ENCODE measurements around the gene SFXN2.
"Not testable (repeated sequence)": the region's sequence is repeated elsewhere in the genome, so short reads cannot be mapped to it uniquely, and the experiment has no call there.

The SFXN2 gene

DNA sequence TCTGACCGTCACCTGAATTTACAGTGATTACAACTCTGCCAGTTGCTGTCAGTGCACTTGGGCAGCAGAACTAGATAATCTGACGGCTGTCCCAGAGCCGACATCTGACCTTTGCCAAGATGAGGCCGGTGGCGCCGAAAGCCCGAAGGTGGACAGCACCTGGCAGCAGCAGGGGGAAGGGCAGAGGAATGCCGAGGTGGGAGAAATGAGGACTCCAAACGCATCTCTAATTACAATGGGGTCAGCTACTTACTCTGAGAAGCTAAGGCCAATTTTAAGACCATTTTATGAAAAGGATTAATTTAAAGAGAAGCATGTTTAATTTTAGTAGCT lies 36.4 kb upstream of the SFXN2 start:
- DNase-seq (ENCODE audit: low read depth, low spot score) = no peak
- H3K4me3 ChIP-seq (ENCODE audit: low read length) = no peak overlapping the region

DNA sequence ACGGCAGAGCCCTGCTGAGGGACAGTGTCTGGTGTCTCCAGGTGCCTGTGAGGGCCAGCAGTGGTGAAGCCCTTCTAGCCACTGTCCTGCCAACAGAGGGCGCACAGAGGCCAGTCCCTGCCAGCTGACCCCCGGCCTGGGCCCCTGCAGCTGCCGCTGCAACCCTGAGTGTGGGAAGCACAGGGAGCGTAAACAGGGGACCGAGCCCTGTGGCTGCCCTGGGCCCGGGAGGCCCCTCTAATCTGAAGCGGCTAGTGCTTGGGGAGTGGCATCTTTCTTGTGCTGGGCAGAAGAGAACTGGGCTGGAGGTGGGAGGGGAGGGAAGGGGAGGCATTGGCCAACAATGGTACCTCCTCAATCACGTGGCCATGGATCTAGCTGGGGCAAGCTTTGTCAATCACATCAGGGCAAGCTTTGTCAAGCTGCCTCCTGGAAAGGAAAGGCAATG lies 35.6 kb upstream of the SFXN2 start:
- DNase-seq (ENCODE audit: low read depth, low spot score) = no peak

DNA sequence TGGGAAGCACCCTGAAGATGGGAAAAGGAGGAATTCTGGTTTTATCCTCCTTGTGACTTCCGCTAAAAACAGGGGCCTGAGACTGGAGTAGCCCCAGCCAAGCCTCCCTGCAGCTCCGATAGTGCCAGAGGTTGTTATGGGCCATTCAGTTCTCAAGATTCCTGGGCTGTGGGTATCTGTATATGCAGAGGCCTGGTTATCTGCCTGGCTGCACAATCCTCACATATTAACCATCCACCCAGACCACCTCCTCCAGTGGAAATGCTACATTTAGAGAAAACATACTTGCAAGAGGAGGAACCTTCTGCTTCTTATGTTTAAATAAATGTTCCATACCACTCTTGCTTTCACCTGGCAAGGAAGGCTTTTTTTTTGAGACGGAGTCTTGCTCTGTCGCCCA lies 34.8 kb upstream of the SFXN2 start:
- DNase-seq (ENCODE audit: low read depth, low spot score) = no peak

More for the DNA sequence above, 35.6 kb upstream of the SFXN2 start:
- no peak overlapping the region for H3K4me3 ChIP-seq (ENCODE audit: low read length)

DNA sequence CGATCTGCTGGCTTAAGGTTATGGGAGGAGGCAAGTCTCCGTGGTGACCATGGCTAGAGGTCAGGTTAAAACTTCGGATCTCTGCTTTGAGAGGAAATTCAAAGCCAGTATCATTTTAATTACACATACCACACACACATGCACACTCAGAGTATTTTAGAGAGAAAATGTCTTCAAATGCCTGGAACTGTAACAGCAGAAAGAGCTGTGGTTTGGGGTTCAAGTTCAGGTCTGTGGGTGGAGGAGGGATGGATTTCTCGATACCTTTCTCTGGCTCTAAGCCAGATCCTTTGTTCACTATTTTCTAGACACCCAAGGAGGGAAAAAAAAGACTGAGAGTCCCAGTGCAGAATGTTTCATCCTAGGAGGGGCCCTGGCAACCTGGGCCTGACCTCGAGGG lies 32.7 kb upstream of the SFXN2 start:
- H3K4me3 ChIP-seq (ENCODE audit: low read length) = no peak overlapping the region
- DNase-seq (ENCODE audit: low read depth, low spot score) = peak; percentile 59

More for the DNA sequence above, 34.8 kb upstream of the SFXN2 start:
- no peak overlapping the region for H3K4me3 ChIP-seq (ENCODE audit: low read length)

DNA sequence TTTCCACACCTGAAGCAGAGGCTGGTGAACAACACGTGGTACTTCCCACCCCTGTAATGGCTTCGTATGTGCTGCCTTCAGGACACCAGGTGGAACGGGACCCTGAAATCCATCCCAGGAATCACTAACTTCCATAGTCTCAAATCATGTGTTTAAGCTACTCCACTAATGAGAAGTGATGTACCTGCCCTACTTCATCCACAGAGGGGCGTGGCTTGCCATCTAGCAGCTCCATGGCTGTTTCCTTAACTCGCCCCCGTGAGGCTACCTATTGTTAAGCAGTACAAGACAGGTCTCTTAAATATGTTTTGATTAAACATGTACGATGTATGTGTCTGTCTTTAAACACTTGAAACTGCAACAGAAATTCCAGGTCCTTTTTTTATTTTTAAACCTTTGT lies 32.0 kb upstream of the SFXN2 start:
- DNase-seq (ENCODE audit: low read depth, low spot score) = no peak
- no peak overlapping the region for H3K4me3 ChIP-seq (ENCODE audit: low read length)

DNA sequence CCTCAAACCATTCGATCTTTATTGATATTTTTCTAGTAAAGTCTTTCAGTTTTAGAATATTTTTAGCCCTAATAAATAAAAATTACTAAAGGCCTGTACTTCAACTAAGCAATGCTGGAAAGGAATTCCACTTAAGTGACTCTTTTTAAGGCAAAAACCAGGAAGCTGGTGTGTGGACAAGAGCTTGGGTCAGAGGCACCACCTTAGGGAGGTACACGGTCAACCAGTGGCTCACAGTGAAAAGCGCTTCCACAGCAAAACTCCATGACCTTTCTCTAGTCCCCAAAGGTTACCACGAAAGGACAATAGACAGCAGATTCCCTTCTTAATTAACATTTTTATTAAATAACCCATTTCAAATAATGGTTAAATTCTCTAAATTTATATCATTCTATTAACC lies 31.5 kb upstream of the SFXN2 start:
- no peak for DNase-seq (ENCODE audit: low read depth, low spot score)
- no peak overlapping the region for H3K4me3 ChIP-seq (ENCODE audit: low read length)

DNA sequence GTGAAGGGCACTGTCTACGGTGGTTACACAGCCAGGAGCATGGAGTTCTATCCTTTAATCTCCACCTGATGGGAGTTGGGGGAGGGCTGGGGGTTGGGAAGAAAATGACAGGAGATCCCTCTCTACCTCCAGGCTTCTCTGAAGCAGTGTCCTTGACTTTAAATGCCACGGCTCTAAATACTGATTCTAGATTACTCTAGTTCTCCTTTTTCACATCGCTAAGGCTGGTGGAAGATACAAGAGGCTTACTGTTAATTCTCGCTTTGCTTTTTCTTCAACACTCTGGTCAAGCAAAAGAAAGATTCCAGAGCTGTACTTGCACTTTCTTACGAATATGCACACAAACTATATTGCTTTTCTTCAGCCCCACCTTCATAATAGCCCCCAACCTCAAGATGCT lies 30.7 kb upstream of the SFXN2 start:
- no peak for DNase-seq (ENCODE audit: low read depth, low spot score)

DNA sequence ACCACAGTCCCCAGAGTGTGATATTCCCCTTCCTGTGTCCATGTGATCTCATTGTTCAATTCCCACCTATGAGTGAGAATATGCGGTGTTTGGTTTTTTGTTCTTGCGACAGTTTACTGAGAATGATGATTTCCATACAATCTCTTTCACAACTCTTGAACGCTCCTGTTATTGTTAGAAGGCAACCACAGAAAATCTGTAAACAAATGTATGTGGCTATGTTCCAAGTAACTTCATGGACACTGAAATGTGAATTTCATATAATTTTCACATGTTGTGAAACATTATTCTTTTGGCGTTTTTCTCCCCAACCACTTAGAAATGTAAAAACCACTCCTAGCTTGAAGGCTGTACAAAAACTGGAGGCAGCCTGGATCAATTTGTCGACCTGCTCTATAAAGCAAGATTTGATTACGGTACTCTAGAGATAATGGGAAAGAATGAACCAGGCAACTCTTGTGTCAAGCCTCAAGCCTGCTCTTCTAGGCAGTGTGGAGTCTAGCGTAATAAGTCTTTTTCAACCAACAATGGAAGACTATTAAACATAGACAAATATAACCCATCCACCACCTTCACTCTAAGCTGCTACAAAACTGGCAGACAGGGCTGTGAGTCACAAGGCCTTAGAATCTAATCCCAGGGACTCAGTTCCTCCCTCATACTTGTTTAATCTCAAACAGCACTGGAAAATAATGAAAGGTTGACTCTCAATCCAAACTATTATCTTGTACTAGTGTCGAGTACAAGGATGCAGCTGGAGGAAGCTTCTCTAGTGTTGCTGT lies 23.0 kb upstream of the SFXN2 start:
- DNase-seq (ENCODE audit: low read depth, low spot score) = no peak
- no peak overlapping the region for H3K4me3 ChIP-seq (ENCODE audit: low read length)

More for the DNA sequence above, 30.7 kb upstream of the SFXN2 start:
- no peak overlapping the region for H3K4me3 ChIP-seq (ENCODE audit: low read length)

DNA sequence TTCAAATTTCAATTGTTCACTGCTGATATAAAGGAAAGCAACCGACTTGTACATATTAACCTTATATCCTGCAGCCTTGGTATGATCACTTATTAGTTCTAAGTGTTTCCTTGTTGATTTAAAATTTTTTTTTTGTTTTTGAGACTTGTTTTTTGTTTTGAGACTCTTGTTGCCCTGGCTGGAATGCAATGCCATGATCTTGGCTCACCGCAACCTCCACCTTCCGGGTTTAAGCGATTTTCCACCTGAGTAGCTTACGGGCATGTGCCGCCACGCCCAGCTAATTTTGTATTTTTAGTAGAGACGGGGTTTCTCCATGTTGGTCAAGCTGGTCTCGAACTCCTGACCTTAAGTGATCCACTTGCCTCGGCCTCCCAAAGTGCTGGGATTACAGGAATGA lies 19.0 kb upstream of the SFXN2 start:
- DNase-seq (ENCODE audit: low read depth, low spot score); H3K4me3 ChIP-seq (ENCODE audit: low read length): not testable (repeated sequence)

DNA sequence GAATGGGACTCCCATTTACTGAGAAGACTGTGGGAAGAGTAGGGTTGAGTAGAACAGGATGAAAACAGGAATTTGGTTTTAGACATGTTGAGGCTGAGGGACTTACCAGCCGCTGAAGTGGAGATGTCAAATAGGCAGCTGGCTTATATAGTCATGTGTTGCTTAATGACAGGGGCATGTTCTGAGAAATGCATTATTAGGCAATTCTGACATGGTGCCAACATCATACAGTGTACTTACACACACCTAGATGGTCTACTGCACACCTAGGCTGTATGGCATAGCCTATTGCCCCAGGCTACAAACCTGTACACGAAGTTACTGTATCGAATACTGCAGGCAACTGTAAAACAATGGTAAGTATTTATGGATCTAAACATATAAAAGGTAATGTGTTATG lies 17.7 kb upstream of the SFXN2 start:
- DNase-seq (ENCODE audit: low read depth, low spot score) = no peak
- no peak overlapping the region for H3K4me3 ChIP-seq (ENCODE audit: low read length)

DNA sequence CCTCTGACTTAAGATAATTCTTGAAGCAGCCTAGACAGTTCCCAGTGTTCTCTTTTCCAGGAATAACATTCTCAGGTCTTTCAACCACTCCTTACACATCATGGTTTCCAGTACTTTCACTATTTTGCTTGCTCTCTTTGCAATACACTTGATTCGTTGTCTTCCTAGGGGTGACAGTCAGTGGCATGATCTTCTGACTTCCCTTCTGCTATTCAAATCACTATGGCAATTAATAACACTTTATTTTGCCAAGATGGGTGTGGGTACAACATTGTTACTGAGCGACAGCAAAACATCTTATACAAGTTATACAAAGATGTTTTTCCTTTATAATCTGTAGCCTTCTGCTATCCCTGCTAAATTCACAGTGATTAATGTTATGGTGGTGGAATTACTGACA lies 15.5 kb upstream of the SFXN2 start:
- H3K4me3 ChIP-seq (ENCODE audit: low read length) = no peak overlapping the region
- no peak for DNase-seq (ENCODE audit: low read depth, low spot score)

DNA sequence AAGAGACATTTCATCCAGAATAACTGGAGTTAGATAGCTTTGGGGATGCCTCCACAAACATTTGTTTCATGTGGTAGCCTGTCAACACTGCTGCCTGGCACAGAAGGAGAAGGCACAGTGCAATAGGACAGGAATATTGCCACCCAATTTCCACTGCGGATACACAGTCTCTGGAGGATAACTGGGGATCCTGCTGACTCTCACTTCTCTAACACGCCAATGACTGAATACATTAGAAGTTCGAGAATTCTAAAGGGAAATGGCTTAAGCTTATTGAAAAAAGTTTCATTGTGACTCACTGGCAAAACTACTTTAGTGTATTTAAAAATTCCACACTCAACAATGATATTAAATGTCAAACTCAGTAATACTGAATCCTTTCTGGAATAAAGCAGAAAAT lies 13.2 kb upstream of the SFXN2 start:
- no peak for DNase-seq (ENCODE audit: low read depth, low spot score)
- no peak overlapping the region for H3K4me3 ChIP-seq (ENCODE audit: low read length)

DNA sequence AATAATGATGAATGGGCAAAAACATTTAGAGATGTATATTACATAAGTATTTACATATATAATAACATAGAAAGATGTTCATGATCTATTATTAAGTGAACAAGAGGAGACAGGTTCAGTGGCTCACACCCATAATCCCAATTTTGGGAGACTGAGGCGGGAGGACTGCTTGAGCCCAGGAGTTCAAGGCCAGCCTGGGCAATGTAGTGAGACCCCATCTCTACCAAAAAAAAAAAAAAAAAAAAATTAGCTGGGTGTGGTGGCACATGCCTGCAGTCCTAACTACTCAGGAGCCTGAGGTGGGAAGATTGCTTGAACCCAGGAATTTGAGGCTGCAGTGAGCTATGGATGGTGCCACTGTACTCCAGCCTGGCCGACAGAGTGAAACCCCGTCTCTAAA lies 12.6 kb upstream of the SFXN2 start:
- no peak overlapping the region for H3K4me3 ChIP-seq (ENCODE audit: low read length)
- DNase-seq (ENCODE audit: low read depth, low spot score) = no peak

DNA sequence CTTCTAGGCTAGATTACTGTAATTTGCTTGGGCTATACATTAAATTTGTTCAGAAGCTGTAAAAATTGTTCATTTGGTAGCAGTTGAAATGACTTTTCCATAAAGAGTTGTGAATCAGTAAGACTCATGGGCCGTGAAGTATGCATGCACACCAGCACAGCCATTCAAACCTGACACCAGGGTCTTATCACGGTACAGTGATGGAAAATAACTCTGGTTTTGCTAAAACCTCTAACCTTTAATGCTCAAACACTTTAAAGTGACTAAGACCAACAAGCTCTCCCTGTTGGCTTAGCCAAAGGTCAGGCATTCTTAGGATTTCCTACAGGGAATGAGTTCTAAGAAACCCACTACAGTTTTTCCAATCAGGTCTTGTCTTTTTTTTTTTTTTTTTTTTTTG lies 11.7 kb upstream of the SFXN2 start:
- DNase-seq (ENCODE audit: low read depth, low spot score) = no peak
- no peak overlapping the region for H3K4me3 ChIP-seq (ENCODE audit: low read length)

DNA sequence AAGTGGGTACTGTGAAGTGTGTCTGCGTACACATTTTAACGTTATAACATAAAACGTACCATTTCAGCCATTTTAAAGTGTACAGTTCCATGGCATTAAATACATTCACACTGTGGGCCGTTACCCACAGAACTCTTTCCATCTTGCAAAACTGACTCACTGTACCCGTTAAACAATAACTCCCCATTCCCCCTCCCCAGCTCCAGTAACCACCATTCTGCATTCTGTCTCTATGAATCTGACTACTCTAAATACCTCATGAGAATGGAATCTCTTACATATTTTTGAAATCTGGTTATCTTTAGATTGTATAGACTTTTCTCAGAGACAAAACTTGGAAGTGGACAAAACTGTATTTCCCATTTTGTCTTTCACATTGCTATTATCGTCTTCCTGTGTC lies 9.5 kb upstream of the SFXN2 start:
- no peak overlapping the region for H3K4me3 ChIP-seq (ENCODE audit: low read length)

DNA sequence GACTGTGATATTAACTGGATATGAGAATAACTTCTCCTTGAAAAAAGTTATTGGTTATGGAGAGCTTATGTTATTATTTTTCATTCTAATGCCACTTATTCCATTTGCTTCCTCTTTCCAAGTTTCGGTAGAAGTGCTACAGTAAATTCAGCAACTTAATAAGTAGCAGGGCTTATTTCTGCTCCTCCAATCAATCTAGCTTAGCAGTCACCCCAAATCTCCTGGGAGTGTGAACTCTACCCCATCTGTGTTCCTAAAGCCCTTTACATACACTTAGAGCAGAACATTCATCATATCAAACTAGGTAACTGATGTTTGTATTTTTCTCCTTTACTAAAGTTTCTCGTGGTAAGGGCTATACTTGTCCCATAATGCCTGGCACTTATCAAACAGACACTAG lies 8.9 kb upstream of the SFXN2 start:
- DNase-seq (ENCODE audit: low read depth, low spot score) = no peak
- no peak overlapping the region for H3K4me3 ChIP-seq (ENCODE audit: low read length)

More for the DNA sequence above, 9.5 kb upstream of the SFXN2 start:
- DNase-seq (ENCODE audit: low read depth, low spot score) = no peak

DNA sequence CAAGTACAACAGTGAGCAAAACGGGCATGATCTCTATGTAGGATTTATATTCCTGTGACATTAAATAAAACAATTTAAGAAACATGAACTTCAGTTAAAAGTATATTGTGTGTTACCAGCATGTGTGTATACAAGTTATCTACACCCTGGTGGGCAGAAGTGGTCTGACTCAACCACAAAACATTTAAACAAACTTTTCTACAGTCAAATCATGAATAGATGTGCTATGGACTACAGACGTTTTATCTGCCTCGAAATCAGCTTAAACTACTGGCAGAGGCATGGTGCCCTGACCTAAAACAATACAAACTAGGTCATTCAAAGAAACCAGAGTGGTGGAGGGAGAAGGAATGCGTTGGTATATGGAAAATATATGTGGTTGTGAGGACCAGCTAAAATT lies 3.8 kb upstream of the SFXN2 start:
- no peak overlapping the region for H3K4me3 ChIP-seq (ENCODE audit: low read length)
- DNase-seq (ENCODE audit: low read depth, low spot score) = peak; percentile 28

DNA sequence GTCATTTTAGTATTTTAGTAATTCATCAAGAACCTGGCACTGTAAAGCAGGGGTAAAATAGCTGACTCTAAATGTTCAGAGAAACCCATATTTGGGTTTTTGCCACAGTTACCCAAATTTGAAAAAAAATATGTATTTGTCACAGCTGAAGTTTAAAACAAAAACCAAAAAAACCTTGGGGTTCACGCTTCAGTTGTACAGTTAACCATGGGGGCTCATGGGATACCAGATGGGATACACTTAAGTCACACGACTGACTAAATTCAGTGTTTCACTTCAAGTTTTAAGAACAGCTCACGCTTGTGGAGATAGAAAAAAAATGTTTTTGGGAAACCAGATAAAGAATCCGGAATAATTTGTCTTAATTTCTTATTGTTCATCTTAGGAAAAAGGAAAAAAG lies 2.3 kb upstream of the SFXN2 start:
- DNase-seq (ENCODE audit: low read depth, low spot score) = no peak
- H3K4me3 ChIP-seq (ENCODE audit: low read length) = no peak overlapping the region

DNA sequence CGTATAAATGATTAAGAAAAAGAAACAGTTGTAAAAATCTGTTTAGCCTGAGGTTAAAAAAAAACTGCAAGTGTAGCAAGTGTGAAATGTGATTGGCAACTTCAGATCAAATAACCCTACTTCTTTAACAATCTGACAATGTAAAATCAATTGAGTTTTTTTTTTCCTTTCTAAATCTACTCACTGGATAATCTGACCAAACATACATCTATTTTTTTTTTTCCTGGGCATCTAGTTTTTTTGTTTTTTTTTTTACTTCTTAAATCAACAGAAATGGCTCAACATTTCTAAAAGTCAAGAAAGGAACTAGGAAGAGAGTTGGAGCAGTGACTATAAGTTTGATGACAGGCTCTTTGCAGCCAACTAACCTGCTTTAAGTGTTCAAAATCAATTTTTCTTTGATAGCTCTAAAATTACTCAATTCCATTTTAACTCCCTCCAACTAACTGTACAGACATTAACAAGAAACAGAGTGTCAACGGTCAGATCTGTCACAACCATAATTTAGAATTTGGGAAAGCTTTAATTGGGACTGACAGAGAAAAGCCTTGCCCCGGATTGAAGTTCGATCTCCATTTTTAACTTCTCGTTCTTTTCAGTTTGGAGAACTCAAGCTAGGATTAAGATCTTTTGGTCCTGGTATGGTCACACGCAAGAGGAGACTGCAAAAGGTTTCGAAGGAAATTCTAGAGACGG lies 1.4 kb upstream of the SFXN2 start:
- peak overlapping the region; percentile 95 for H3K4me3 ChIP-seq (ENCODE audit: low read length)
- no peak for DNase-seq (ENCODE audit: low read depth, low spot score)

DNA sequence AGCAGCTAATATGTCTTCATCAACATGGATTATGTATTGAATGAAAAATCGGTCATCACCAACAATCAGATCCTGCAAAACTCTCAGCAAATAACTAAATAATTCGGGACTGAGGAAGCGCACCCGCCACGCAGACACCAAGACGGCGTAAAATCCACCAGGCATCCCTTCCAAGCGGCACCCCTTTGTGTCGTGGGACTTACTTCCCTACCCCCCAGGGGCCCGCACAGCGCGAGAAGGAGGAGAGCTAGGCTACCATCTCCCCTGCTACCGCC lies 960 bp upstream of the SFXN2 start:
- H3K4me3 ChIP-seq (ENCODE audit: low read length) = peak overlapping the region; percentile 95
- DNase-seq (ENCODE audit: low read depth, low spot score) = no peak

Data from Jurkat, Clone E6-1 (cell line).